Left colon (tissue), 2 donors: Measurements from ENCODE around the gene ZNF273. TPM values are rescaled to one million over a fixed set of nuclear protein-coding genes. Genes with fewer than 3 reads are reported as not detected.
"Not testable (repeated sequence)": the region's sequence is repeated elsewhere in the genome, so short reads cannot be mapped to it uniquely, and the experiment has no call there.

Experiments used
- ATAC-seq: fragments of 200-7000 bp; cut with Tn5 transposase; one replicate; pipeline ENCODE4 v1.9.1; 2020; ENCODE audit warnings: mild to moderate bottlenecking, moderate library complexity
- DNase-seq, 2 donors: peaks; one replicate each; pipeline ENCODE4 v3.0.0-alpha.2; 2020
- intact Hi-C, 2 donors: fragments of 100-400 bp; cut with DNase I in 1 of 2; cut with micrococcal nuclease in 1 of 2; formaldehyde crosslinking; loops; one replicate each; pipeline versions ENCODE4 v1.11.2 to v1.14.0; 2022; cut with DNase I, micrococcal nuclease
- total RNA-seq, 2 donors: library from RNA; stranded (reverse); fragmentation: NEBNext Ultra II Directional; extraction: Animal tissue kit (Norgen Biotek cat#: 25700); gene quantifications; one replicate each; pipeline ENCODE4 v1.2.1, GENCODE V29; 2021
- donor health status: DM: no; HTN: no; CAD: no.
- donor health status: DM: yes; HTN: yes; CAD: no.

Gene ZNF273
- total RNA-seq, 2 donors from 2014 or later = 3.9 TPM

DNA sequence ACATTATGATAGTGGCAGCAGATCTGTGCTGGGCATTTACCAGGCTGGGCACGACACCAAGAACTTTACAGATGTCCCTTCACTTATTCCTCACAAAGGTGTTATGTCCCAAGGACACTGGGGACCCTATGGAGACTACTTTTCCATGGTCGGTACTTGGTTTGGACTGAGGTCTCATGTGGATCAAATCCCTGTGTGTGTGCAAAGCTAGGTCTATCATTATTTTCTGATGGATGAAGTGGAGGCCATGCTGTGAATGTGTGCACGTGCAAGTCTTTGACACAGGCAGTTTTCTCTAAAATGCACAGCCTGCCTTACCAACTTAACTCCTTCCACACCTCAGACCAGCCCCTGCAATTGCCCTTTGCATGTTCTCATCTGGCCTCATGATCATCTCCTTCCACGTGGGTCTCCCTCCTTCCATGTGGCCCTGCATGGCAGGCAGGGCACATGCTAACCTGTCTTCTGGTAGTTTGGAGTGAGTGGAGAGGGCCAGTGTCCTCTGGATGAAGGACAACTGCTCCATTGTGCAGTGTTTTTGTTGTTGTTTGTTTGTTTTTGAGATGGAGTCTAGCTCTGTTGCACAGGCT lies 16.0 kb upstream of the ZNF273 start:
- no peak for DNase-seq
- intact Hi-C loops = no loop called here
- ATAC-seq = no peak

DNA sequence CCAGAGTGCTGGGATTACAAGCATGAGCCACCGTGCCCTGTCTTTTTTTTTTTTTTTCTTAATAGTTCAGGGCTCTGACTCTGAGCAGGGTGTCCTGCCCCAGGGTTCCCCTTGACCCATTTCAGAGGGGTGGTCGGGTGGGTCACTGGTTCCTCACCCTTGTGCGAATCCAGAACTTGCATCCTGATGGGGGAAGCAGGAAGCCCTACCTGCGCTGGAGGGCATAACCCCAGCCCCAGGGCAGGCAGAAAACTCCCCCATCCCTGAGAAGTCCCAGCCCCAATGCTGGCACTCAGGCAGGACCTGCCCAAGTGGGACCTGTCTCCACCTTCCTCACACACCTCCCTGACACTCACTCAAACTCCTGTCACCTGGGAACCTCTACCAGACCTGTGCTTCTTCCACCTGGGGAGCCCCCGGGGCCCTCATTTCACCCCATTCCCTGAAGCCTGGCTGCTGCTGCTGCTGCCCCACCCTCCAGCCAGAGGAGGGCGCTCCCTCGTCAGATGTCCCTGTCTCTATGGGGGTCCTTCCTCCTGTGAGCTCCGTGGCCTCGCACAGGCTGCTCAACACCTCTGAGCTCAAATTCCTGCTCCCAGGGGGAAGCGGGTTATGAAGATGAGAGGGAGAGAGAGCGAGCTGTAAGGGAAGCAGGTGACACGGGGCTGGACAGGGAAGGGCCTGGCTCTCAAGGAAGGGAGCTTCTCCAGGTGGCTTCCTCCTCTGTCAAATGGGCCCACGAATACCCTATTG lies 15.1 kb upstream of the ZNF273 start:
- ATAC-seq = peak; percentile 77

DNA sequence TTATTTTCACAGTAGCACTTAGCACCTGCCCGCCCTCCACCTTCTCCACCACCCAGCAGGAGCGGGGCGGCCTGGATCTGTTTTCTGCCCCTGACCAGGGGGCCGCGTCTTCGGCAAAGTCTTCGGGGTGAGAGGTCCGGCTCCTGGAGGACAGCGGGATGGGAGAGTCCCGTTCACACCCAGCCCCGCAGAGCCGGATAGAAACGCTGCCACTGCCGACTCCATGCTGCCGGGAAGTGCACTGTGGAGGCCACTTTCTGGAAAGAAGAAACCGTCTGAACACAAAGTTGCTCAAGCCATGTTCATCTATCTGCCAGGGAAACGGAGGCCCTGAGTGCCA lies 14.5 kb upstream of the ZNF273 start:
- ATAC-seq (peak; percentile 58), DNase-seq (no peak)
- intact Hi-C loops = no loop called here

More for the DNA sequence above, 15.1 kb upstream of the ZNF273 start:
- intact Hi-C loops = no loop called here
- DNase-seq = peak; percentile 42 to 60

DNA sequence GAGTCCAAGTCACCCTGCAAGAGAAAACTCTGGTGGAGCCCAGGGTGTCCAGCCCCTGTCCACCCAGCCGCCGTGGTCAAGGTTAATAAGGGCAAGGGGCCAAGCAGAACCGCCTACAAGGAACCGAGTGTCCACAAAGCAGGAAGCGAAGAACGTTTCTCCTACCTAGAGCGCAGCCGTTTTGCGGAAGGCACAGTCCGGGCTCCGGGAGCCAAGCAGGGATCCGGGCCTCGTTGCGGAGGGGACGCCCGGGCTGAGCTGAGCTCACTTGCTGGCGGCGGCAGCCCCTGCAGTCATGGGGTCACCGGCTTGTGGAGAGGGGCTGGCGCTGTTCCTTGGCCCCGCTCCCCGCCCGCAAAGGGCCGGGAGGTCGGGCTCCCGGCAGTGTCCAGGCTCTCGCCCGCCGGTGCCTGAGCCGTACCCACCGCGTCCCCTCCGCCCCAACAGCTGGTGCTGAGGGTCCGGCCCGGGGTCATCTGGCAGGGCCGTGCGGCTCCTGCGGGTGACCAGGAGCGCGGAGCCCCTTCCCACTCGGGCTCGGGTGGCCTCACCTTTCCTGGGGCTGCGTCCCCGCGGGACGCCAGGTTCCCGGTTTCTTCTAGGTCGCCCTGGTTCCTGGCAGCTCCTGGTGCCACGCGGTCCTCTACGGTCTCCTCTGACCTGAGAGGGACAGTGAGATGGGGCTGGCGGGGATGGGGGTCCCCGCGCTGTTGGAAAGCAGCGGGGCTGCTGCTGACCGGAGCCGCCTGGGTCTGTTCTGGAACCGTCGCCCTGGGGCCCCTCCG lies 14.0 kb upstream of the ZNF273 start:
- peak; percentile 37 to 51 for DNase-seq
- intact Hi-C loops = no loop called here

DNA sequence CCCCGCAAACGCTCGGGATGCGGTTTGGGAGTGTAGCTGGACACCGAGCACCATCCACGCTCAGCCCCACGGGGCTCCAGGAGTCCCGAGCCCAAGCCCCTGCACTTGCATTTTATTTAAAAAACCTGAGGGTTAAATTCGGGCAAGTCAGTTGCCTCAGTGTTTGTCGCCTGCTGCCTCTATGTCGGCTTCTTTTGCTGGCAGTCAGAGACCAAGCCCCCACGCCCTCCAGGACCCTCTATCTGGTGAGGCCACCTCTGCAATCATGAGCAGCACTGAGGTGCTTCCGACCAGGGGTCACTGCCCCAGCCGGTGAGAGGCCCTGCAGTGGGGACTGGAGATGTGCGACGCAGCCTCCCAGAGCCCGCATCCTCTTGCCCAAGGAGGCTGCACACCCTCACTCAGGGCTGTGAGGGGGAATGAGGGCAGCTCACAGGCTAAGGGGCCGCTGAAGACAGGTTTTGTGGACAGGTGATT lies 13.3 kb upstream of the ZNF273 start:
- DNase-seq (no peak), ATAC-seq (no peak)
- intact Hi-C loops = no loop called here

More for the DNA sequence above, 14.0 kb upstream of the ZNF273 start:
- peak; percentile 81 for ATAC-seq

DNA sequence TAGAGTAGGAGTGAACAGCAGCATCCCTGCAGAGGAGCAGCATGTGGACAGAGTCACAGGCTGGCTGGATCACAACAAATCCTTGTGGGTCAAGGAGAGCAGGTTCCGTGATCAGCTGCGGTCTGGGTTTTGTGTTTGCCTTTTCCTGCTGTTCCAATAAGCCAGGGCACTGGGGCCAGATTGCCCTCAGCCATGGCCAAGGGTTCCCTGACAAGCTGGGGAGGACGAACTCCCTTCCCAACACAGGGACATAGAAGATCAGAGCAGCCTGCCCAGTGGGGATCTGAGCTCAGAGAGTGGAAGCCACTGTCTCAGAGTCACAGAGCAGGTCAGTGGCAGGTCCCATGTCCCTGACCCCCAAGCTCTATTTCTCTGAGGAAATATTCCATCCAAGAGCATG lies 12.8 kb upstream of the ZNF273 start:
- DNase-seq, intact Hi-C loops, ATAC-seq: not testable (repeated sequence)

DNA sequence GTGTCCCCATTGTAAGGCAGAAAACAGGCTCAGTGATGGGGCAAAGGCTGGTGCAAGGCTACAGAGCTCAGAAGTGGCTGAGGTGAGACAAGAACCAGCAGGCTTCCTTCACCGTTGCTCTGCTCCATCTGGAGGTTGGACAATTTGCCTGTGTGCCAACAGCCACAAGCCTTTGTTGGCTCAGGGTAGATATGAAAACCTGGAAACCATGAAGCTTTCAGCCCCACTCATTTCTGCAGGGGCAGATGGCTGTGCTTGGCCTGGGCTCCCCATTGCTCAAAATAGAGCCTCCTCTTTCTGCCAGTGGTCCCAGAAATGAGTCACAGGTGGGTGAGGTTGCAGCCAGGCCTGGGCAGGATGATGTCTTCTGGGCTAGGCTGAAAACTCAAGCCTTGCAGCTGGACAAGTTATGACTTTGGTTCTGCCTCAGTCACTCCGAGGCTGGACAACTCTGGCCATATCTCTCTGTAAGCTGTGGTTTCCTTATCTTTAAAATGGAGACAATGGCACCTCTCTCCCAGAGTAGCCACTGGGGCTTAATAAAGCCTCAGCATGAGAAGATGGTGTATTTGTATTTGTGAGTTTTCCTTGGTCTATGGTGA lies 12.2 kb upstream of the ZNF273 start:
- ATAC-seq = no peak
- intact Hi-C loops = no loop called here
- DNase-seq = no peak

DNA sequence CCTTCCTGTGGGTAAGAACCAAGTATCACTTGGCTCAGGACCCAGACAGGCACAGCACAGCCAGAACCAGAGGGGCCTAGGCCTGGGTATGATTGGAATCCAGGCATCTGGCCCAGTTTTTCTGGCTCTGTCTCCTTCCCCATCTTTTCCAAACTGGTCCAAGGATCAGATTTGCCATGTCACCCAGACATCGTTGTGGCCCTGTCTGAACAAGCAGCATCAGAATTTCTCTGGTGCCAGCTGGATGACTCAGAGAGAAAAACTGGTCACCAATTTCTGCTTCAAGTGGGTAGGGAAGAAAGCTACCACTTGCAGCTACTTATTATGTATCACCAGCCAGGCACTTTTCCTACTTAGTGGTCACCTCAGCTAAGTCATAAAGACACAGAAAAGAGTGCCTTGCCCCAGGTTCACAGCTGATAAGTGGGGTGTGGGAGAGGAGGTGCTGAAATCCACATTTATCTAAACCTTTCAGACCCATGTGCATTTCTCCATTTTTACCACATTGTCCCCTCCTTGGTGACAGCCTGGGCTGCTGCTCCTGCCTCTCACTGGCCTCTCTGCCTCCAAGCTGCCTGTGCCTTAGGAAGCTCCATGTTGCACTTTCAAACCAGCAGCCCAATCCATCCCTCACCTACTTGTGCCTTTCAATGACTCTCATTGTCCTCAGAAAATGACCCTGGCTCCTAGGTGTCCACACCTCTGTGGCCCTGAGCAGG lies 11.6 kb upstream of the ZNF273 start:
- DNase-seq, intact Hi-C loops, ATAC-seq: not testable (repeated sequence)

DNA sequence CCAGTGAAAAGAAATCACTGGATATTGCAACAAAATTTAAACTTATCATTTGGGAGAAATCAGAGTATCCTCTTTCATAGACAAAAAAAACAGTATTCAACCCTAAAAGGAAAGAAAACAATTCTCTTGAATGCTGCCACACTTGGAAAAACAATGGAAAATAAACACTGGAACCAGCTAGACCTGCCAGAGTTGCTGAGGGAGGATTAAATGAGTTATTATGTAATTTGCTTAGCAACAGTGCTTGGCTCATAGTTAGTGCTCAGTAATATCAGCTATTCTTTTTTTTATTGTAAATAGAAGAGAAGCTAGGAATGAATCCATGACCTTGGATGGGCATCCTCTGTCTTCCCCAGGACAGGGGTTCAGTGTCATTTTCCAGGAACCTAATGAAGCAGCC lies 11.0 kb upstream of the ZNF273 start:
- ATAC-seq (no peak), DNase-seq (no peak)
- intact Hi-C loops = no loop called here

DNA sequence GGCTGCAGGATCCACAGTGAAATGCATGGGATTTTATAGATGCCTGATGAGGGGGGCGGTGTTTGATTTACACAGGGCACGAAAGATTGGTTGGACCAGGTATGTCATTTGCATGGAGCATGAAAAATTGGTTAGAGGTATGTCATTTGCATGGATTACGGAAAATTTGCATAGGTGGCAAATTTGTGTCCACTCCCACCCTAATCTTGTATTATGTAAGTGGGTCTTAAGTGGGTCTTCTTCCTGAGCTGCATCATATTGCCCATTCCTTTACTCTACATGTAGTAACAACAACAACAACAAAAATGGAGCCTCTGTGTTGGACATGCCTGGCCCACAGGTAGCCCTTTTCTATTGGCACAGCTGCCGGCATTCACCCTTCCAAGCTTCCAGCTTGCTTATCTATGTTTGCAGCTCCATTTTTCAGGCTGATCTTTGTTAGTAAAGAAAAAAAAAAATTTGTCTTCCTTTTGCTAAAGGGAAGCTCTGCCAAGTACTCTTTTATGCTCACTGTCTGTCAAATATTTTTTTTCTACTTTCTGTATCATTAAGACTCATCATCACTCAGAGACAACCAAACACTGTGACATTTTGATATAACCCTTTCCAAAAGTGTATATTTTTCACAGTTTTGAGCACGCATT lies 10.3 kb upstream of the ZNF273 start:
- intact Hi-C loops = no loop called here
- DNase-seq = no peak
- no peak for ATAC-seq

DNA sequence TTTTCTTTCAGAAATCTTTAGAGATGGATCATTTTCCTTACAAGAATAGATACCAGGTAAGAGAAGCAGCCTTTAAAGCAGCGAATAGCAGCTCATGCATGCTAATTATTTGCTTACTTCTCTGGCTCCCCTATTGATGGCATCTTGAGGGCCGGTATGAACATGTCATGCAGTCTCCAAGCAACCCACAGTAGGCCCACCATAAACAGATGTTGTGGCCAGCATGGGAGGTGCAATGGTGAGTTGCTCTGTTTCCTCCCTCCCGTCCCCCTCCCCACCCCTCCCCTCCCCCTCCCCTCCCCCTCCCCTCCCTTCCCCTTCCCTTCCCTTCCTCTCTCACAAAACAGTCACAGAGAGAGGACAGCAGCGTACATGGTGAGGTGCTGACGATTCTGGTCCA lies 9.7 kb upstream of the ZNF273 start:
- no peak for ATAC-seq
- intact Hi-C loops = no loop called here
- no peak for DNase-seq

DNA sequence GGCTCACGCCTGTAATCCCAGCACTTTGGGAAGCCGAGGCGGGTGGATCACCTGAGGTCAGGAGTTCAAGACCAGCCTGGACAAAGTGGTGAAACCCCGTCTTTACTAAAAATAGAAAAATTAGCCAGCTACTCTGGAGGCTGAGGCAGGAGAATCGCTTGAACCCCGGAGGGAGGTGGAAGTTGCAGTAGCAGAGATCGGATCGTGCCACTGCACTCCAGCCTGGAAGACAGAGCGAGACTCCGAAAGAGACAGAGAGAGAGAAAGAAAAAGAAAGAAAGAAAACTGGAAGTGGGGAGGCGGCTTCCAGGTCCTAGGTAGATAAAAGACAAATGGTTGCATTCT lies 640 bp upstream of the ZNF273 start:
- ATAC-seq, DNase-seq, intact Hi-C loops: not testable (repeated sequence)

DNA sequence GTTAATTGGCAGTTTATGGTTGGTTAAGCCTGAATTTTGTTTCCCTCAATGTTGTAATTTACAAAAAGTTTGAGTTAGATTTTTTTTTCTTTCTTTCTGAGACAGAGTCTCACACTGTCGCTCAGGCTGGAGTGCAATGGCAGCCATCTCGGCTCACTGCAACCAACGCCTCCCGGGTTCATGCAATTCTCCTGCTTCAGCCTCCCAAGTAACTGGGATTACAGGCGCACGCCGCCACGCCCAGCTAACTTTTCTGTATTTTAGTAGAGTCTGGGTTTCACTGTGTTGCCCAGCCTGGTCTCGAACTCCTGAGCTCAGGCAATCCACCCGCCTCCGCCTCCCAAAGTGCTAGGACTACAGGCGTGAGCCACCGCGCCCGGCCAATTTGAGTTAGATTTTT lies 935 bp downstream of the ZNF273 start:
- no peak for DNase-seq
- intact Hi-C loops = no loop called here
- ATAC-seq = no peak

DNA sequence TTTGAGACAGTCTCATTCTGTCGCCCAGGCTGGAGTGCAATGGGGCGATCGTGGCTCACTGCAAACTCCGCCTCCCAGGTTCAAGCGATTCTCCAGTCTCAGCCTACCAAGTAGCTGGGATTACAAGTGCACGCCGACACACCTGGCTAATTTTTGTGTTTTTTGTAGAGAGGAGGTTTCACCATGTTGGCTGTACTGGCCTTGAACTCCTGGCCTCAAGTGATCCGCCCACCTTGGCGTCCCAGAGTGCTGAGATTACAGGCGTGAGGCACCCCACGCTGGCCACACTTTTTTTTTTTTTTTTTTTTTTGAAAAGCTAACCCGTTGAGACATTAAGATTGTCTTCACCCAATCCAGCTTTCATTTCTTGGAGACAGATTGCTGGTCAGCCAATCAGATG lies 2.1 kb downstream of the ZNF273 start:
- intact Hi-C loops = no loop called here
- DNase-seq = no peak
- no peak for ATAC-seq

DNA sequence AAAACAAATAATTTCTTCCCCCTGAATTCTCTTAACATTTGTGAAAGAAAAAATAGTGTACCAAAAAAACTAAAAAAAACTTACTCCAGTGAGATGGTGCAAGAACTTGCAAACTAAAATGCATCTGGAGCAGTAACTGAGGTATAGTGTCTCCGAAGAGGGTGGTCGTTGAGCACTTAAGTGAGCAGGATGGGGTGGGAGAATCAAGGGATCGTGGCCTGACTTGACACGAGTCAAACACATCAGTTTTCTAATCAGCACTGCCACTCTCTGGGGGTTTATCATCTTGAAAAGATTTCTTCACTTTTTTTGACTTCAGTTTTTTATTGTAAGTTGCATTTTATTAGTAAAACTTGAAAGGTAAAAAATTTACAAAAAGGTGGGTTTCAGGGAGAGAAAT lies 2.5 kb downstream of the ZNF273 start:
- ATAC-seq (no peak), DNase-seq (no peak)
- intact Hi-C loops = no loop called here

DNA sequence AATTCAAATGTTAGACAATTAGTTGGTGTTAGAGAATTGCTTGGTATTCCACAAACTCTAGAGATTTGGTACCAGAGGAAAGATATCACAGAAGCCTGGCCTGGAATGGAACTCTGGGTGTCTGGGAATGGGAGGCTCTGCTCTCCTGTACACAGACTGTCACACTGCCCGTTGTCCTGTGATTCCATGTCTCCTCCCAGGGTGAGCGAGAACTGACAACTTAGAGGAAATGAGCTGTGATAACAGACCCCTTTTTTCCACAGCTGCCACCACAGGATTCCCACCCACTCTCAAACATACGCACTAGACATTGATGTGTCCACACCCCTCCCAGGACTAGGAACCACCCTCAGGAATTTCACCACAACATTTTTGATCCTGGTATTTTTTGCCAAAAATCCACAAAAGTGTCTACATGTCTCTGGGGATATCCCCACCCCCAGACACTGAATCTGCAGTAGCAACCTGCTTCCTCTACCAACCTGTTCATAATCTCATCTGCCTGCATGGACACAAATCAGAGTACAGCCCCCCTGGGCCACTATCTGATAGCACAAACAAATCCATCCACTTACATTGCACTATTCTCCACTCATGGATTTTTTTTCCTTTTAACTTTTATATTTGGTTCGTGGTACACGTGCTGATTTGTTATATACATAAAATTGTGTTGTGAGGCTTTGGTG lies 4.7 kb downstream of the ZNF273 start:
- DNase-seq (no peak), ATAC-seq (no peak)
- intact Hi-C loops = no loop called here

DNA sequence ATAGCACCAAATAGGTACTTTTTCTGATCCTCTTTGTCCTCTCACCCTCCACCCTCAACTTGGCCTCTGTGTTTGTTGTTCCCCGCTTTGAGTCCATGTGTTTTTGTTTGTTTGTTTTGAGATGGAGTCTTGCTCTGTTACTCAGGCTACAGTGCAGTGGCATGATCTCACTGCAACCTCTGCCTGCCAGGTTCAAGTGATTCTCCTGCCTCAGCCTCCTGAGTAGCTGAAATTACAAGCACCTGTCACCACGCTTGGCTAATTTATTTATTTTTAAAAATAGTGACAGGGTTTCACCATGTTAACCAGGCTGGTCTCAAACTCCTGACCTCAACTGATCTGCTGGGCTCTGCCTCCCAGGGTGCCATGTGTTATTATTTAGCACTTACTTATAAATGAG lies 5.3 kb downstream of the ZNF273 start:
- intact Hi-C loops = no loop called here
- DNase-seq (no peak), ATAC-seq (no peak)

DNA sequence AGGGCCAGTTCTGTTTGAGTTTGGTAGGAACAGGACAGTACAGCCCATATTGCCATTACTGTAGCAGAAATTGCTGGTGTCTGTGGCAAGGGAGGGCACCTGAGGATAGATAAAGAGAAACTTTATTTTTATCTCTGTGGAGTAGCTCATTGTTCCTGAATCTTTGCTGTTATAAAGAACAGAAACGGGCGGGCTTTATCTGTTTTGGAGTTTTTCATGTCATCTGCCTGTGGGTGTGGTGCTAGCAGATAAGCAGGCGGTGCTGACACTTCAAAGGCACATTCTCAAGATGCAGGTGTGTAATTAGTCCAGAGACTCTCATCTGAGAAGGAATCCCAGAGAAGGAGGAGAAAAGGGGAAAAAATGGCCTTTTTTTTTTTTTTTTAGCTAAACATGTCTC lies 11.5 kb downstream of the ZNF273 start:
- no peak for DNase-seq
- no peak for ATAC-seq
- intact Hi-C loops = no loop called here
